GDM1 (cell line): ENCODE measurements around the gene SLC25A47.

Experiments used
- DNase-seq: peaks from one replicate; lab custom pipeline; 2025; lab: John Stamatoyannopoulos, UW

The SLC25A47 gene

DNA sequence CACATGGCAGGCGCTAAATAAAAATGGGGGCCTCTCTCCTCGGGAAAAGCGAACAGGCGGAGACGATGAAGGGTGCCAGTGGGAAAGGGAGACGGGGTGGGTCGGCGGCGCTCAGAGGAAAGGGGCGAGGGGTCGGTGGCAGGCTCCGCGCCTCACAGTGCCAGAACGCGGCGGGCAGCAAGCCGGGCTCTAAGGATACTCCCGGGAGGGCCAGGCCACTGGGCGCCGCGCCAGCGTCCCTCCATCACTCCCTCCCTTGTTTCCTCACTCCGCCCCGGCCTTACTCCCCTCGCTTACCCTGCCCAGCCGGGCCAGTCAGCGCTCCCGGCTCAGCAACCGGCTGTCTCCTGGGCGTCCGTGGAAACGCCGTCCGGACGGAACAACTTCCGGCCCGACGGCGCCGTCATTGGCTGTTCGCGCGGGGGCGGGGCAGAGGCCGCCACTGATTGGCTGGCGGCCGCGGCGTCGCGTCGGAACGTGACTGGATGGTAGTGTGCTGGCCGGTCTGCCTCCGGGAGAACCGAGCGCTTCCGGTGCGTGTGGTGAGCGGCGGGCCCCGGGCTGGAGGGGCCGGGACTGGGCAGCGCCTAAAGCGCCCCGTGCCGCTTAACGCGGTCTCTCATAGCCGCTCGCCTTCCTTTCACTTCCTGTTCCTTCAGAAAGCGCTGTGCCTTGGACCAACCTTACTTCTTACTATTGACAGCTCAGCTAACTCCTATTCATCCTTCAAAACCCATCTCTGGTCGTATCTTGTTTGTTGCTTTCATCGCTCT lies 53.0 kb downstream of the SLC25A47 start, which contains the start of gene WDR25:
Gene WDR25 (plus strand): TSS at position 523 of the 773 bp plus-strand sequence.
- peak; percentile 90 for DNase-seq

DNA sequence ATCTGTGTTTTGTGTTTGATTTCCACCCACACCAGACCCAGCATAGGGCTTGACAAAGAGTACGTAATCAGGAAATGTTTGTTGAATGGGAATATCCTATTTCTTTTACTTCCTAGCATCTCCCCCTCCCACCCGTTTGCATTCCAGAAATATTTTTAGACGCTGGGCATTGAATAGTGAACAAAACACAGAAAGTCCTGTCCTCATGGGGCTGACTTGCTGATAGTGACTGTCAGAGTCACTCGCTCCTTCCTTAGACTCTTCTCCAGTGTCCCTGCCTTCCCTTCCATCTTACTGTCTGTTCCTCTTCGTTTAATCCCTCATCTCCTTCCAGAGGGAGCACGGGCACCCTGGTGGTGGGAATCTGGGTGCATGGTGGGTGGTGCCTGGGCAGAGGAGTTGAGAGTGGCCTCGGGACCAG lies 53.6 kb downstream of the SLC25A47 start:
- DNase-seq, result no peak
